GM10847 (cell line): ENCODE measurements around the gene POU3F1.
A peak's percentile ranks its signal among the peaks of the same experiment; 100 is the strongest.

Source experiments
- POLR2A ChIP-seq: IDR thresholded peaks from 2 replicates; pipeline ENCODE4 v1.6.1; 2011; ENCODE audit not compliant: insufficient read length; ENCODE audit errors: extremely low read depth

The POU3F1 gene

GRCh38 chr1:38009088-38009840 lies 37.3 kb downstream of the POU3F1 start:
- no peak for TF ChIP-seq POLR2A

- no peak for TF ChIP-seq POLR2A
Measured at GRCh38 chr1:38006008-38006828, 40.4 kb downstream of the POU3F1 start.

GRCh38 chr1:38005195-38006007 lies 41.2 kb downstream of the POU3F1 start, which contains the start of gene FHL3:
Gene FHL3 (minus strand): TSS chr1:38005514. CDS start chr1:37999412, 6,102 bp downstream.
- peak; percentile 43 for TF ChIP-seq POLR2A

- no peak for TF ChIP-seq POLR2A
Measured at GRCh38 chr1:38004284-38005108, 42.1 kb downstream of the POU3F1 start.

GRCh38 chr1:38003261-38004250 lies 43.0 kb downstream of the POU3F1 start:
- TF ChIP-seq POLR2A: no peak

- no peak for TF ChIP-seq POLR2A
Measured at GRCh38 chr1:38000529-38001455, 45.8 kb downstream of the POU3F1 start.

- TF ChIP-seq POLR2A: no peak
Measured at GRCh38 chr1:38000233-38000528, 46.4 kb downstream of the POU3F1 start.

GRCh38 chr1:37999430-38000232 lies 47.0 kb downstream of the POU3F1 start:
- TF ChIP-seq POLR2A: no peak

- TF ChIP-seq POLR2A: no peak
Measured at GRCh38 chr1:37998913-37999429, 47.6 kb downstream of the POU3F1 start.

GRCh38 chr1:37998089-37998808 lies 48.3 kb downstream of the POU3F1 start:
- no peak for TF ChIP-seq POLR2A
